ENCODE data around the gene PRDM7.
"Not testable (repeated sequence)": the region's sequence is repeated elsewhere in the genome, so short reads cannot be mapped to it uniquely, and the experiment has no call there.

Gene PRDM7

GRCh38 chr16:90077240-90077756, at the start of gene PRDM7:
TSS of gene PRDM7 (minus strand) at chr16:90077331. CDS start at chr16:90075910, 1,421 bp downstream.
- peak within 1 kb of the TSS; percentile 53 for H3K4me3 ChIP-seq (ENCODE audit: low read depth, low read length)
- DNase-seq (ENCODE audit: low read depth): peak; percentile 97
- no peak for TF ChIP-seq CTCF (conservative IDR thresholded peaks at IDR 0.05; ENCODE audit: low read depth, low read length)

- not testable (repeated sequence) for DNase-seq (ENCODE audit: low read depth); H3K4me3 ChIP-seq (ENCODE audit: low read depth, low read length)
Measured at GRCh38 chr16:90121846-90122245, 44.7 kb upstream of the PRDM7 start.

GRCh38 chr16:90107617-90108016, 30.5 kb upstream of the PRDM7 start:
- H3K4me3 ChIP-seq (ENCODE audit: low read depth, low read length); DNase-seq (ENCODE audit: low read depth): not testable (repeated sequence)

- not testable (repeated sequence) for H3K4me3 ChIP-seq (ENCODE audit: low read depth, low read length); DNase-seq (ENCODE audit: low read depth)
Measured at GRCh38 chr16:90107060-90107459, 29.9 kb upstream of the PRDM7 start.

GRCh38 chr16:90106271-90106670, 29.1 kb upstream of the PRDM7 start:
- TF ChIP-seq CTCF (conservative IDR thresholded peaks at IDR 0.05; ENCODE audit: low read depth, low read length): peak; percentile 27
- not testable (repeated sequence) for H3K4me3 ChIP-seq (ENCODE audit: low read depth, low read length)
- peak; percentile 13 for DNase-seq (ENCODE audit: low read depth)

- not testable (repeated sequence) for H3K4me3 ChIP-seq (ENCODE audit: low read depth, low read length); DNase-seq (ENCODE audit: low read depth)
Measured at GRCh38 chr16:90104725-90105124, 27.6 kb upstream of the PRDM7 start.

GRCh38 chr16:90102086-90102884, 25.2 kb upstream of the PRDM7 start:
- DNase-seq (ENCODE audit: low read depth); H3K4me3 ChIP-seq (ENCODE audit: low read depth, low read length): not testable (repeated sequence)

- DNase-seq (ENCODE audit: low read depth); H3K4me3 ChIP-seq (ENCODE audit: low read depth, low read length): not testable (repeated sequence)
Measured at GRCh38 chr16:90101332-90101731, 24.2 kb upstream of the PRDM7 start.

GRCh38 chr16:90100790-90101189, 23.7 kb upstream of the PRDM7 start:
- not testable (repeated sequence) for DNase-seq (ENCODE audit: low read depth); H3K4me3 ChIP-seq (ENCODE audit: low read depth, low read length)

GRCh38 chr16:90100229-90100628, 23.1 kb upstream of the PRDM7 start:
- not testable (repeated sequence) for H3K4me3 ChIP-seq (ENCODE audit: low read depth, low read length); DNase-seq (ENCODE audit: low read depth)

- not testable (repeated sequence) for H3K4me3 ChIP-seq (ENCODE audit: low read depth, low read length); DNase-seq (ENCODE audit: low read depth)
Measured at GRCh38 chr16:90098936-90099335, 21.8 kb upstream of the PRDM7 start.

- TF ChIP-seq CTCF (conservative IDR thresholded peaks at IDR 0.05; ENCODE audit: low read depth, low read length): peak; percentile 19
- not testable (repeated sequence) for H3K4me3 ChIP-seq (ENCODE audit: low read depth, low read length); DNase-seq (ENCODE audit: low read depth)
Measured at GRCh38 chr16:90097010-90097684, 20.0 kb upstream of the PRDM7 start.

GRCh38 chr16:90094791-90095190, 17.7 kb upstream of the PRDM7 start:
- H3K4me3 ChIP-seq (ENCODE audit: low read depth, low read length); DNase-seq (ENCODE audit: low read depth): not testable (repeated sequence)

- DNase-seq (ENCODE audit: low read depth); H3K4me3 ChIP-seq (ENCODE audit: low read depth, low read length): not testable (repeated sequence)
Measured at GRCh38 chr16:90094296-90094695, 17.2 kb upstream of the PRDM7 start.

GRCh38 chr16:90093799-90094198, 16.7 kb upstream of the PRDM7 start:
- DNase-seq (ENCODE audit: low read depth); H3K4me3 ChIP-seq (ENCODE audit: low read depth, low read length): not testable (repeated sequence)

Data from choroid plexus epithelial cell (primary cell).